IMR-90 (cell line): ENCODE results near the gene ERP29. TPM values are rescaled to one million over a fixed set of nuclear protein-coding genes. Genes with fewer than 3 reads are reported as not detected.

Experiments used
- ATAC-seq: fragments of 200-7000 bp; cut with Tn5 transposase; 2 replicates; pipeline ENCODE4 v1.9.1; 2020; ENCODE audit warnings: low read depth, mild to moderate bottlenecking, moderate library complexity
- BruUV-seq: library from RNA; stranded (reverse); fragments of 400-500 nt; replicated peaks from 2 replicates; lab custom pipeline; 2021; lab: Mats Ljungman, UMichigan
- CTCF ChIA-PET: fragments of 300-600 bp; formaldehyde crosslinking; extraction: SDS; loops from one replicate; lab custom pipeline; 2021; ENCODE audit warnings: antibody characterized with exemption; lab: Yijun Ruan, JAX
- POLR2A ChIA-PET: fragments of 300-600 bp; sonication (Branson Sonifier 250); formaldehyde crosslinking; loops from one replicate; lab custom pipeline; 2022; ENCODE audit warnings: antibody characterized with exemption; ENCODE audit not compliant: unreplicated experiment; lab: Charles Lee
- DNase-seq: peaks from one replicate; pipeline ENCODE4 v3.0.0; 2013
- H2AFZ ChIP-seq: replicated peaks from 2 replicates; pipeline ENCODE3; 2013; ENCODE audit warnings: low read length, mild to moderate bottlenecking; ENCODE audit not compliant: poor library complexity
- H2AK5ac ChIP-seq: 2 replicates; pipeline ENCODE4 v1.6.1; 2013; ENCODE audit warnings: low read depth, low read length, inconsistent platforms
- H2AK9ac ChIP-seq: replicated peaks from 2 replicates; pipeline ENCODE3; 2013; ENCODE audit warnings: mild to moderate bottlenecking, low read depth, low read length, moderate library complexity; ENCODE audit not compliant: poor library complexity
- H2BK120ac ChIP-seq: 2 replicates; pipeline ENCODE4 v1.6.1; 2013; ENCODE audit warnings: low read depth, low read length, inconsistent platforms
- H2BK15ac ChIP-seq: 3 replicates; pipeline ENCODE4 v1.6.1; 2013; ENCODE audit warnings: low read depth, low read length, inconsistent platforms
- H2BK20ac ChIP-seq: 2 replicates; pipeline ENCODE4 v1.6.1; 2013; ENCODE audit warnings: low read depth, mild to moderate bottlenecking, inconsistent platforms, low read length, moderate library complexity
- H2BK5ac ChIP-seq: 2 replicates; pipeline ENCODE4 v1.6.1; 2013; ENCODE audit warnings: mild to moderate bottlenecking, low read depth, low read length, inconsistent platforms; ENCODE audit not compliant: poor library complexity, severe bottlenecking
- H3K14ac ChIP-seq: replicated peaks from 2 replicates; pipeline ENCODE4 v1.6.1; 2013; ENCODE audit warnings: low read depth, low read length, inconsistent platforms
- H3K18ac ChIP-seq: 2 replicates; pipeline ENCODE4 v1.6.1; 2013; ENCODE audit warnings: low read depth, low read length, control low read depth
- H3K23ac ChIP-seq: 2 replicates; pipeline ENCODE4 v1.6.1; 2013; ENCODE audit warnings: low read depth, low read length, inconsistent platforms
- H3K27ac ChIP-seq: 2 replicates; pipeline ENCODE4 v1.5.1; 2013; ENCODE audit warnings: mild to moderate bottlenecking, control low read depth, low read length; ENCODE audit not compliant: insufficient read depth
- H3K27me3 ChIP-seq: 2 replicates; pipeline ENCODE4 v1.6.1; 2013; ENCODE audit warnings: low read length; ENCODE audit not compliant: control insufficient read depth, insufficient read depth
- H3K36me3 ChIP-seq: 2 replicates; pipeline ENCODE4 v1.6.1; 2013; ENCODE audit warnings: low read length, mixed read lengths; ENCODE audit not compliant: control insufficient read depth, insufficient read depth
- H3K4ac ChIP-seq: 2 replicates; pipeline ENCODE4 v1.6.1; 2013; ENCODE audit warnings: low read depth, low read length, inconsistent platforms
- H3K4me1 ChIP-seq: 2 replicates; pipeline ENCODE4 v1.6.1; 2013; ENCODE audit warnings: low read length, mixed read lengths; ENCODE audit not compliant: control insufficient read depth, insufficient read depth
- H3K4me2 ChIP-seq: 2 replicates; pipeline ENCODE4 v1.6.1; 2013; ENCODE audit warnings: low read depth, mild to moderate bottlenecking, control low read depth, low read length, moderate library complexity
- H3K4me3 ChIP-seq: 2 replicates; pipeline ENCODE4 v1.5.1; 2013; ENCODE audit warnings: low read depth, mild to moderate bottlenecking, control low read depth, low read length, moderate library complexity; ENCODE audit not compliant: insufficient read depth
- H3K56ac ChIP-seq: 2 replicates; pipeline ENCODE4 v1.6.1; 2013; ENCODE audit warnings: low read length, inconsistent platforms; ENCODE audit not compliant: insufficient read depth; ENCODE audit errors: extremely low read depth
- H3K79me1 ChIP-seq, 2 experiments: 2 replicates each; pipeline ENCODE4 v1.6.1; 2013; ENCODE audit warnings: low read length in 2 of 2, inconsistent platforms in 1 of 2, low read depth in 1 of 2
- H3K9ac ChIP-seq: 2 replicates; pipeline ENCODE4 v1.6.1; 2013; ENCODE audit warnings: low read depth, low read length, control low read depth
- H3K9me1 ChIP-seq: 2 replicates; pipeline ENCODE4 v1.6.1; 2013; ENCODE audit warnings: low read length, inconsistent platforms; ENCODE audit not compliant: insufficient read depth
- H3K9me3 ChIP-seq: 2 replicates; pipeline ENCODE4 v1.6.1; 2013; ENCODE audit warnings: low read length; ENCODE audit not compliant: control insufficient read depth, insufficient read depth
- H4K20me1 ChIP-seq: 2 replicates; pipeline ENCODE4 v1.6.1; 2013; ENCODE audit warnings: low read length, inconsistent platforms; ENCODE audit not compliant: insufficient read depth
- H4K5ac ChIP-seq: 2 replicates; pipeline ENCODE4 v1.6.1; 2013; ENCODE audit warnings: mild to moderate bottlenecking, low read depth, low read length, control low read depth
- H4K8ac ChIP-seq, 2 experiments: 2 replicates each; pipeline ENCODE4 v1.6.1; 2013; ENCODE audit warnings: low read depth in 2 of 2, low read length in 2 of 2, control low read depth in 1 of 2, inconsistent platforms in 1 of 2
- H4K91ac ChIP-seq: 2 replicates; pipeline ENCODE4 v1.6.1; 2013; ENCODE audit warnings: low read depth, low read length, inconsistent platforms; ENCODE audit not compliant: insufficient read depth
- BHLHE40 ChIP-seq: fragments of 150-350 bp; IDR thresholded peaks from 2 replicates; pipeline ENCODE4 v1.6.1; 2016; ENCODE audit warnings: mild to moderate bottlenecking, low read depth, low read length
- CEBPB ChIP-seq: IDR thresholded peaks from 2 replicates; pipeline ENCODE4 v1.6.1; 2012; ENCODE audit warnings: low read depth, low read length, improper control_type of control experiment
- CHD1 ChIP-seq: IDR thresholded peaks from 2 replicates; pipeline ENCODE4 v1.6.1; 2012; ENCODE audit warnings: low read depth, low read length, improper control_type of control experiment
- FOS ChIP-seq: fragments of 150-350 bp; IDR thresholded peaks from 2 replicates; pipeline ENCODE4 v1.6.1; 2016; ENCODE audit warnings: low read depth, low read length
- MAZ ChIP-seq: IDR thresholded peaks from 2 replicates; pipeline ENCODE4 v1.6.1; 2012; ENCODE audit warnings: low read depth, mild to moderate bottlenecking, low read length, improper control_type of control experiment, moderate library complexity, borderline replicate concordance
- MXI1 ChIP-seq: IDR thresholded peaks from 2 replicates; pipeline ENCODE4 v1.6.1; 2012; ENCODE audit warnings: low read depth, mild to moderate bottlenecking, low read length, moderate library complexity, borderline replicate concordance
- NFE2L2 ChIP-seq: fragments of 150-350 bp; IDR thresholded peaks from 2 replicates; pipeline ENCODE4 v1.6.1; 2016; ENCODE audit warnings: low read depth, mild to moderate bottlenecking, low read length
- POLR2A ChIP-seq: IDR thresholded peaks from 2 replicates; pipeline ENCODE4 v1.6.1; 2012; ENCODE audit warnings: mild to moderate bottlenecking, low read depth, low read length
- RAD21 ChIP-seq: IDR thresholded peaks from 2 replicates; pipeline ENCODE4 v1.6.1; 2012; ENCODE audit warnings: low read length, improper control_type of control experiment
- RCOR1 ChIP-seq: IDR thresholded peaks from 2 replicates; pipeline ENCODE4 v1.6.1; 2012; ENCODE audit warnings: mild to moderate bottlenecking, low read length, improper control_type of control experiment; ENCODE audit not compliant: insufficient replicate concordance
- RFX5 ChIP-seq: IDR thresholded peaks from 2 replicates; pipeline ENCODE4 v1.8.0; 2012; ENCODE audit warnings: low read depth, mild to moderate bottlenecking, low read length, moderate library complexity
- SMC3 ChIP-seq: fragments of 150-350 bp; IDR thresholded peaks from 2 replicates; pipeline ENCODE4 v1.6.1; 2016; ENCODE audit warnings: low read depth, mild to moderate bottlenecking, antibody characterized with exemption, low read length, moderate library complexity
- dilution Hi-C: fragments of 300-500 bp; cut with HindIII; formaldehyde crosslinking; loops from one replicate; pipeline ENCODE4 v1.14.3; 2018; ENCODE audit warnings: low sequenced_read_pairs; ENCODE audit not compliant: unreplicated experiment
- in situ Hi-C: fragments of 300-500 bp; cut with MboI; formaldehyde crosslinking; loops from 3 replicates; pipeline ENCODE4 v1.14.3; 2019; ENCODE audit warnings: low sequenced_read_pairs, inconsistent platforms, mixed read lengths
- intact Hi-C: fragments of 100-400 bp; cut with micrococcal nuclease; formaldehyde crosslinking; loops from 2 replicates; pipeline ENCODE4 v1.10.0; 2022
- polyA plus RNA-seq, 3 experiments: library from polyadenylated mRNA; depleted of rRNA; stranded (reverse); fragments of >200 nt; gene quantifications; 2 replicates each; pipeline ENCODE4 v1.2.3, GENCODE V29; 2012; ENCODE audit warnings: low replicate concordance in 1 of 3
- total RNA-seq: library from RNA; depleted of rRNA; stranded (reverse); fragments of >200 nt; gene quantifications from 2 replicates; pipeline ENCODE4 v1.2.3, GENCODE V29; 2012
- TF ChIP-seq, protein P1 (sequence below): conservative IDR thresholded peaks from 2 replicates; pipeline ENCODE4 v1.5.1; 2012; ENCODE audit warnings: mild to moderate bottlenecking, low read depth, low read length, improper control_type of control experiment
- TF ChIP-seq, protein P2 (sequence below): fragments of 150-350 bp; IDR thresholded peaks from 2 replicates; pipeline ENCODE4 v1.6.1; 2017; ENCODE audit warnings: mild to moderate bottlenecking, antibody characterized with exemption, low read length, low read depth

Gene ERP29
- total and polyA plus RNA-seq, 2 of the 4 experiments (the other 2 are of a cell fraction) = 30.3 to 98.8 TPM

DNA sequence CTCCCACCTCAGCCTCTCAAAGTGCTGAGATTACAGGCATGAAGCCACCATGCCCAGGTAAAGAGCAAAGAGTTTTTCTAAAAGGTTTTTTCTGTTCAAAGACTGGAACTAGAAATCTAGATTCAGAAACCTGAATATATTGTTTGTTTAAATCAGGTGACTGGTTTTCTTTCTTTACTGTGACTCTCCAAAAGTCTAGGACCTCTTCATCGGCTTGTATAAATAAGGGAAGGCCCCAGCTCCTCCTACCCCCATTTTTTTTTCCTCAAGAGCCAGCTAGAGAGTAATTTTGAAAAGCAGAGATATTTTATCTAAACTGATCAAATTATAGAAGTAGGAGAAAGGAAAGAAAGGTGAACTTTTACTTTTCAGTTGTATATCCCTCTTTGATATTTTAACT, 48.3 kb upstream of the ERP29 start (continued):
- TF ChIP-seq, protein P1, sequence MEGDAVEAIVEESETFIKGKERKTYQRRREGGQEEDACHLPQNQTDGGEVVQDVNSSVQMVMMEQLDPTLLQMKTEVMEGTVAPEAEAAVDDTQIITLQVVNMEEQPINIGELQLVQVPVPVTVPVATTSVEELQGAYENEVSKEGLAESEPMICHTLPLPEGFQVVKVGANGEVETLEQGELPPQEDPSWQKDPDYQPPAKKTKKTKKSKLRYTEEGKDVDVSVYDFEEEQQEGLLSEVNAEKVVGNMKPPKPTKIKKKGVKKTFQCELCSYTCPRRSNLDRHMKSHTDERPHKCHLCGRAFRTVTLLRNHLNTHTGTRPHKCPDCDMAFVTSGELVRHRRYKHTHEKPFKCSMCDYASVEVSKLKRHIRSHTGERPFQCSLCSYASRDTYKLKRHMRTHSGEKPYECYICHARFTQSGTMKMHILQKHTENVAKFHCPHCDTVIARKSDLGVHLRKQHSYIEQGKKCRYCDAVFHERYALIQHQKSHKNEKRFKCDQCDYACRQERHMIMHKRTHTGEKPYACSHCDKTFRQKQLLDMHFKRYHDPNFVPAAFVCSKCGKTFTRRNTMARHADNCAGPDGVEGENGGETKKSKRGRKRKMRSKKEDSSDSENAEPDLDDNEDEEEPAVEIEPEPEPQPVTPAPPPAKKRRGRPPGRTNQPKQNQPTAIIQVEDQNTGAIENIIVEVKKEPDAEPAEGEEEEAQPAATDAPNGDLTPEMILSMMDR = no peak
- no peak for TF ChIP-seq POLR2A
- no peak for TF ChIP-seq RCOR1
- no peak for TF ChIP-seq CEBPB
- no peak for TF ChIP-seq BHLHE40

DNA sequence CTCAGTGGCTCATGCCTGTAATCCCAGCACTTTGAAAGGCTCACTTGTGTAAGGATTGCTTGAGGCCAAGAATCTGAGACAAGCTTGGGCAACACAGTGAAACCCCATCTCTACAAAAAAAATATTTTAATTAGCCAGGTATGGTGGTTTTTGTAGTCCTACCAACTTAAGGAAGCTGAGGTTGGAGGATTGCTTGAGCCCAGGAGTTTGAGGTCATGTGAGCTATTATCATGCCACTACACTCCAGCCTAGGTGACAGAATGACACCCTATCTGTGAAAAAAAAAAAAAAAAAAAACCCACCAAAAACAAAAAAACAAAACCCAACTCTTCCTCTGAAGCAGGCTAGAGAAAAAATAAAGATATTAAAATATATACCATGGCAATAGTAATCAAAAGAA, 41.4 kb upstream of the ERP29 start:
- no TSS peak for BruUV-seq
- peaks cover 2% of the 10 kb centered on the region; the same call in 1 of the 2 replicates for H3K4me1 ChIP-seq
- no peak overlapping the region for H2BK5ac ChIP-seq
- no peak overlapping the region for H3K4ac ChIP-seq
- peaks cover 10% of the 10 kb centered on the region for H3K9me3 ChIP-seq
- no peak overlapping the region for H3K4me2 ChIP-seq
- no peak overlapping the region for H3K14ac ChIP-seq
- H3K23ac ChIP-seq = no peak overlapping the region
- ChIA-PET CTCF (no interaction called here), POLR2A (no interaction called here)
- no peak overlapping the region for H2BK20ac ChIP-seq
- no peaks in the 10 kb centered on the region for H3K36me3 ChIP-seq
- intact Hi-C loops = no loop called here
- H3K4me3 ChIP-seq = no peak overlapping the region
- no peak for TF ChIP-seq SMC3
- no peak for TF ChIP-seq MXI1
- TF ChIP-seq CHD1 = no peak
- no peak for TF ChIP-seq RFX5
- no peak for TF ChIP-seq CEBPB
- no peak for TF ChIP-seq POLR2A
- no peak for TF ChIP-seq MAZ
- TF ChIP-seq BHLHE40 = no peak
- TF ChIP-seq NFE2L2 = no peak
- TF ChIP-seq, protein P2, sequence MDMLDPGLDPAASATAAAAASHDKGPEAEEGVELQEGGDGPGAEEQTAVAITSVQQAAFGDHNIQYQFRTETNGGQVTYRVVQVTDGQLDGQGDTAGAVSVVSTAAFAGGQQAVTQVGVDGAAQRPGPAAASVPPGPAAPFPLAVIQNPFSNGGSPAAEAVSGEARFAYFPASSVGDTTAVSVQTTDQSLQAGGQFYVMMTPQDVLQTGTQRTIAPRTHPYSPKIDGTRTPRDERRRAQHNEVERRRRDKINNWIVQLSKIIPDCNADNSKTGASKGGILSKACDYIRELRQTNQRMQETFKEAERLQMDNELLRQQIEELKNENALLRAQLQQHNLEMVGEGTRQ = no peak
- TF ChIP-seq FOS = no peak
- no peak for TF ChIP-seq RAD21
- no peak overlapping the region for H2BK120ac ChIP-seq
- no peak overlapping the region for H4K8ac ChIP-seq
- dilution Hi-C loops = no loop called here
- H4K5ac ChIP-seq = no peak overlapping the region
- H3K56ac ChIP-seq = no peak overlapping the region
- H2AFZ ChIP-seq = no peak overlapping the region
- H3K18ac ChIP-seq = no peak overlapping the region
- no peaks in the 10 kb centered on the region for H3K79me1 ChIP-seq
- H3K9me1 ChIP-seq = no peaks in the 10 kb centered on the region
- DNase-seq = no peak
- H3K27me3 ChIP-seq = no peaks in the 10 kb centered on the region
- H2AK9ac ChIP-seq = no peak overlapping the region
- no peak overlapping the region for H2BK15ac ChIP-seq
- no peaks in the 10 kb centered on the region for H4K20me1 ChIP-seq
- no peak overlapping the region for H2AK5ac ChIP-seq
- H3K9ac ChIP-seq = no peak overlapping the region
- no peak for ATAC-seq
- in situ Hi-C loops = no loop called here
- H3K27ac ChIP-seq = no peak overlapping the region
- H4K91ac ChIP-seq = no peak overlapping the region
